Omental fat pad (tissue), 4 donors: Measurements from ENCODE around the gene SIPA1L3. TPM values are rescaled to one million over a fixed set of nuclear protein-coding genes. Genes with fewer than 3 reads are reported as not detected.

Source experiments
- ATAC-seq: fragments of 150-250 bp; one replicate; pipeline ENCODE4 v1.9.1; 2016; ENCODE audit warnings: mild to moderate bottlenecking, moderate library complexity; ENCODE audit not compliant: low FRiP score
- DNase-seq: peaks from one replicate; pipeline ENCODE4 v3.0.0-alpha.2; 2019; ENCODE audit warnings: low spot score
- CTCF ChIP-seq, 3 donors: fragments of 450-650 bp; IDR thresholded peaks; one replicate each; pipeline ENCODE4 v1.5.1; 2016 to 2017; ENCODE audit warnings: antibody characterized with exemption in 3 of 3, mild to moderate bottlenecking in 3 of 3, moderate library complexity in 2 of 3
- total RNA-seq, 4 donors: library from RNA; depleted of rRNA; stranded (reverse); fragments of >200 nt; gene quantifications; one replicate each; pipeline ENCODE4 v1.1.0, GENCODE V29; 2016

The SIPA1L3 gene
- total RNA-seq, 4 donors from 2014 or later, result 8.9 to 14.7 (median 12.0) TPM

- no peak for ATAC-seq
- TF ChIP-seq CTCF (IDR thresholded peaks at IDR 0.05), result no peak
- DNase-seq, result no peak
Measured at GRCh38 chr19:37929355-37929923, 22.4 kb downstream of the SIPA1L3 start.

- DNase-seq (no peak), ATAC-seq (no peak)
- TF ChIP-seq CTCF (IDR thresholded peaks at IDR 0.05), result no peak
Measured at GRCh38 chr19:37930416-37930815, 23.4 kb downstream of the SIPA1L3 start.

- DNase-seq, result no peak
- TF ChIP-seq CTCF (IDR thresholded peaks at IDR 0.05), result no peak
- peak; percentile 73 for ATAC-seq
Measured at GRCh38 chr19:37931881-37932655, 25.1 kb downstream of the SIPA1L3 start.

- no peak for DNase-seq
- ATAC-seq, result no peak
- no peak for TF ChIP-seq CTCF (IDR thresholded peaks at IDR 0.05)
Measured at GRCh38 chr19:37932985-37933936, 26.3 kb downstream of the SIPA1L3 start.

- DNase-seq (no peak), ATAC-seq (no peak)
- TF ChIP-seq CTCF (IDR thresholded peaks at IDR 0.05), result no peak
Measured at GRCh38 chr19:37933937-37934358, 26.9 kb downstream of the SIPA1L3 start.

GRCh38 chr19:37935341-37935740 is 28.3 kb downstream of the SIPA1L3 start:
- DNase-seq (no peak), ATAC-seq (no peak)
- no peak for TF ChIP-seq CTCF (IDR thresholded peaks at IDR 0.05)
